Smooth muscle cell (in vitro differentiated cells): Measurements from ENCODE around the gene PPM1H. TPM values are rescaled to one million over a fixed set of nuclear protein-coding genes. Genes with fewer than 3 reads are reported as not detected.

ENCODE experiments used
- DNase-seq: peaks from one replicate; lab custom pipeline; 2025; ENCODE audit not compliant: unreplicated experiment; lab: John Stamatoyannopoulos, UW
- H2AFZ ChIP-seq: fragments of 200-600 bp; sonication (generic); 2 replicates; pipeline ENCODE4 v1.6.0; 2016; ENCODE audit warnings: antibody characterized with exemption, low read depth, mild to moderate bottlenecking
- H3F3A ChIP-seq: fragments of 200-600 bp; sonication (generic); 2 replicates; pipeline ENCODE4 v1.6.0; 2017; ENCODE audit warnings: antibody characterized with exemption, low read depth
- H3K27ac ChIP-seq: fragments of 200-600 bp; sonication (generic); 2 replicates; pipeline ENCODE4 v1.5.1; 2016; ENCODE audit warnings: low read depth, mild to moderate bottlenecking
- H3K27me3 ChIP-seq: fragments of 200-600 bp; sonication (generic); 2 replicates; pipeline ENCODE4 v1.6.1; 2016; ENCODE audit warnings: low read depth, mild to moderate bottlenecking
- H3K36me3 ChIP-seq: fragments of 200-600 bp; sonication (generic); 2 replicates; pipeline ENCODE4 v1.5.1; 2016; ENCODE audit warnings: low read depth
- H3K4me1 ChIP-seq: fragments of 200-600 bp; sonication (generic); 2 replicates; pipeline ENCODE4 v1.5.1; 2016; ENCODE audit warnings: low read depth
- H3K4me2 ChIP-seq: fragments of 200-600 bp; sonication (generic); 2 replicates; pipeline ENCODE4 v1.6.0; 2016; ENCODE audit warnings: mild to moderate bottlenecking
- H3K4me3 ChIP-seq: fragments of 200-600 bp; sonication (generic); 2 replicates; pipeline ENCODE4 v1.5.1; 2016; ENCODE audit warnings: mild to moderate bottlenecking
- H3K79me2 ChIP-seq: fragments of 200-600 bp; sonication (generic); 2 replicates; pipeline ENCODE4 v1.6.0; 2016; ENCODE audit warnings: low read depth, mild to moderate bottlenecking
- H3K9ac ChIP-seq: fragments of 200-600 bp; sonication (generic); 2 replicates; pipeline ENCODE4 v1.6.0; 2016; ENCODE audit warnings: low read depth
- H3K9me3 ChIP-seq: fragments of 200-600 bp; sonication (generic); replicated peaks from 2 replicates; pipeline ENCODE4 v1.5.1; 2016; ENCODE audit warnings: low read depth
- H4K20me1 ChIP-seq: fragments of 200-600 bp; sonication (generic); 2 replicates; pipeline ENCODE4 v1.6.0; 2016; ENCODE audit warnings: low read depth
- WGBS: methylation state at CpG from one replicate; pipeline ENCODE4 v1.1.7; 2016; ENCODE audit warnings: low lambda C conversion rate; 5-methylcytosine and 5-hydroxymethylcytosine counted together
- polyA plus RNA-seq: library from polyadenylated mRNA; unstranded; fragments of >200 nt; fragmentation: Nextera tagmentation; extraction: Ambion mirVana; gene quantifications from 2 replicates; pipeline ENCODE4 v1.2.1, GENCODE V29; 2016
- total RNA-seq: library from RNA; depleted of rRNA; stranded (reverse); fragments of >200 nt; gene quantifications from 2 replicates; pipeline ENCODE4 v1.2.3, GENCODE V29; 2014
- TF ChIP-seq, protein P1 (sequence below): fragments of 200-600 bp; sonication (generic); IDR thresholded peaks from 2 replicates; pipeline ENCODE4 v1.5.1; 2017; ENCODE audit warnings: borderline replicate concordance, mild to moderate bottlenecking, antibody characterized with exemption; ENCODE audit not compliant: insufficient read depth, poor library complexity, severe bottlenecking

Gene PPM1H
- total and polyA plus RNA-seq, 2 experiments from 2014 or later: 0.56 to 3.6 TPM

DNA sequence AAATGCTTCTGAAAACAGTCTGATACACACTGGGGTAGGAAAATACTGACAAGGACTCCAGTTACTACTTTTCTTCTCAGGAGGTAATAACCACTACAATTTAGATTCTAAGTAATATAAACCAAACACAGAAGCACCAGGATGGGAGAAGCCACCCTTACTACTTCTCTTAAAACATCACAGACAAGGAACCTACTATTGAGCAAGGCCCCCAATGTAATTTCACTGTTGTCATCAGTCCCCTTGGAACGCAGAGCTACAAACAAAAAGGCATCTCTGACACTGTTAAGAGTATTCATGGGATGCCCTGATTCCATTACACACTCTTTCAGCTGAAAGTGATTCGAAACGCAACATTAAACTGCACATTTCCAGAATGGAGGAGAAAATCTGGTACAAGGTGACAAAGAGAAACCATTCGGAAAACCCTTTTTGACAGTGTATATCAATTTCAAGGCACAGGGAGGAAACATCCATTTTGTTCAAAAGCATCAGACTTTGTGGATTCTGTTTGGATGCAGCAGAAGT is 185.9 kb downstream of the PPM1H start:
- Histone ChIP-seq H3K27me3 (no peaks in the 10 kb centered on the region), H3K9ac (no peak overlapping the region), H3K9me3 (no peaks in the 10 kb centered on the region), H4K20me1 (no peaks in the 10 kb centered on the region), H3F3A (no peaks in the 10 kb centered on the region), H2AFZ (no peak overlapping the region), H3K79me2 (no peaks in the 10 kb centered on the region), H3K4me2 (no peak overlapping the region), H3K4me3 (no peak overlapping the region), H3K4me1 (no peaks in the 10 kb centered on the region), H3K36me3 (no peaks in the 10 kb centered on the region), H3K27ac (no peak overlapping the region)
- TF ChIP-seq, protein P1, sequence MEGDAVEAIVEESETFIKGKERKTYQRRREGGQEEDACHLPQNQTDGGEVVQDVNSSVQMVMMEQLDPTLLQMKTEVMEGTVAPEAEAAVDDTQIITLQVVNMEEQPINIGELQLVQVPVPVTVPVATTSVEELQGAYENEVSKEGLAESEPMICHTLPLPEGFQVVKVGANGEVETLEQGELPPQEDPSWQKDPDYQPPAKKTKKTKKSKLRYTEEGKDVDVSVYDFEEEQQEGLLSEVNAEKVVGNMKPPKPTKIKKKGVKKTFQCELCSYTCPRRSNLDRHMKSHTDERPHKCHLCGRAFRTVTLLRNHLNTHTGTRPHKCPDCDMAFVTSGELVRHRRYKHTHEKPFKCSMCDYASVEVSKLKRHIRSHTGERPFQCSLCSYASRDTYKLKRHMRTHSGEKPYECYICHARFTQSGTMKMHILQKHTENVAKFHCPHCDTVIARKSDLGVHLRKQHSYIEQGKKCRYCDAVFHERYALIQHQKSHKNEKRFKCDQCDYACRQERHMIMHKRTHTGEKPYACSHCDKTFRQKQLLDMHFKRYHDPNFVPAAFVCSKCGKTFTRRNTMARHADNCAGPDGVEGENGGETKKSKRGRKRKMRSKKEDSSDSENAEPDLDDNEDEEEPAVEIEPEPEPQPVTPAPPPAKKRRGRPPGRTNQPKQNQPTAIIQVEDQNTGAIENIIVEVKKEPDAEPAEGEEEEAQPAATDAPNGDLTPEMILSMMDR: no peak
- WGBS: 96% methylated on average over 4 of the region's 4 CpGs
- no peak for DNase-seq

DNA sequence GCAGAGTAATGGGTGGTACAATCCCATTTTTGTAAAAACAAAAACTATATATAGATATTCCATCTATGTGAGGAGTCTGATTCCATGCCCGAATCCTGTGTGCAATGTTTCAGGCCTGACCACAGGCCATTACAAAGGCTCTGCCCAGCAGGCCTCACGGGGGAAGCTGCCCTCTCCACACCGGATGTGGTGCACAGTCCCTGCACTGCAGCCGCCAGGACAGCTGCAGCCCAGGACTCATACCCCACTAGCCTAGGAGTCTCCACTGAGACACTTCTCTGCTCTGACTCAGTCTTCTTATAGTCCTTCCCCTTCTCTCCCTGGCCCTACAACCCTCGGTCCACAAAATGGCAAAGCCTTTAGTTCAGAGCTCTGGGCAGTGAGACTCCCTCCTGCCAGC is 190.4 kb downstream of the PPM1H start:
- H3K9ac ChIP-seq: no peak overlapping the region
- DNase-seq: no peak
- H2AFZ ChIP-seq: no peak overlapping the region
- no peaks in the 10 kb centered on the region for H3K27me3 ChIP-seq
- H3K27ac ChIP-seq: no peak overlapping the region
- H3K9me3 ChIP-seq: no peaks in the 10 kb centered on the region
- TF ChIP-seq, protein P1: no peak
- no peak overlapping the region for H3K4me2 ChIP-seq
- WGBS: 92% methylated on average over 5 of the region's 5 CpGs
- no peak overlapping the region for H3K4me3 ChIP-seq
- no peaks in the 10 kb centered on the region for H3K36me3 ChIP-seq
- peaks cover 1% of the 10 kb centered on the region for H3K4me1 ChIP-seq
- H3F3A ChIP-seq: no peaks in the 10 kb centered on the region
- H3K79me2 ChIP-seq: no peaks in the 10 kb centered on the region
- no peaks in the 10 kb centered on the region for H4K20me1 ChIP-seq

DNA sequence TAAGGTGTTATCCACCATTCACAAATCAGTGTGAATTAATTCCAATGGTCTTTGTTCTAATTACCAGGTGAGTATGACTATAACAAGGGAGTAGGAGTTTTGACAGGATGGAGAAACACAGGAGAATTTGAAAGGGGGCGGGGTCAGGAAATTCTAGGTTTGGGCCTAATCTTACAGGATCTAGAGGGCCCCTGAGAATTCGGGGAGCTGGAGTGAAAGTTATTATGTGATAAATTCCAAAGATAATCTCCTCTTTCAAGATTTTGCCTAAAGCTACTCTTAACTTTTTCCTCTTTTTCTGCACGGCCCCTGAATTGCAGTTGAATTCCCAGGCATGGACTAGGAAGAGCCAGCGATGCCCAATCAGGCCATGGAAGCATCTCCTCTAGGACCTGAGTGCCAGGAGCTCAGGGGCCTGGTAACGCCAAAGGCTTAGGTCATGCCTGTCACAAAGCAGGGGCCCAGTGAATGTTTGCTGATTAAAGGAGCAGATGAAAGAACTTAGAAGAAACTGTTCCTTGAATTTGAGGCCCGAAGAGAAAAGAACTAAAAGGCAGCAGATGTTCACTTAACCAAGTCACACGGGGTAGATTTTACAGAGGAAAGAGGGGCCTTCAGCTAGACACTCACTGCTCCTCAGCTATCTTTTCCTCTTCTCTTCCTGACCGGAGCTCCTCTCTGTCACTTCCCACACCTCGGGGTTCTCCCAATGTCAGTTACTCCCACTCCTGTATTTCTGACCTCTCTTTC is 195.5 kb downstream of the PPM1H start:
- Histone ChIP-seq H3F3A (no peaks in the 10 kb centered on the region), H3K4me1 (peaks cover 12% of the 10 kb centered on the region), H3K4me2 (no peak overlapping the region), H3K27ac (no peak overlapping the region), H3K9me3 (no peaks in the 10 kb centered on the region), H3K27me3 (no peaks in the 10 kb centered on the region), H3K9ac (no peak overlapping the region), H3K4me3 (no peak overlapping the region), H3K36me3 (no peaks in the 10 kb centered on the region), H4K20me1 (no peaks in the 10 kb centered on the region), H3K79me2 (no peaks in the 10 kb centered on the region), H2AFZ (peak overlapping the region; percentile 45)
- DNase-seq: no peak
- TF ChIP-seq, protein P1: no peak
- 64% methylated on average over 9 of the region's 9 CpGs for WGBS

DNA sequence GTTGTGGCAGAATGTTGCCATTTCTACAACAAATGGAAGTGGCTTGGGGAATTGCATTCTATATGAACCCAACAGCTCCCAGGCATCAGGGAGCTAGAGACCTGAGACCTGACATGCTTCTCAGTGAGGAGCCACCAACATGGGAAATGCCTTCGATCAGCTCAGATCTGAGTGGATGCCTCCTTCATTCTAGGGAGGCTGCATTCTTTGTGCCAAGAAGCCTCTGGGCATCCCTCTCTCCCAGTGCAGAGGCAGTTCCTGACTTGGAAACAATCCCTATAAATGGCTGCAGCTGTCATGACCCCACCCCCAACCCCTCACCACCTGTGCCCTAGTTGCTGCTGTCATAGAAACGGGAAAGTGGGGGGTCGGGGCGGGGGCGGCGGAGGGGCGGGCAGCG is 196.3 kb downstream of the PPM1H start:
- no peak overlapping the region for H3K27ac ChIP-seq
- H3K4me2 ChIP-seq: no peak overlapping the region
- H3K9me3 ChIP-seq: no peaks in the 10 kb centered on the region
- no peaks in the 10 kb centered on the region for H3F3A ChIP-seq
- H3K36me3 ChIP-seq: no peaks in the 10 kb centered on the region
- no peaks in the 10 kb centered on the region for H3K79me2 ChIP-seq
- H4K20me1 ChIP-seq: no peaks in the 10 kb centered on the region
- peaks cover 12% of the 10 kb centered on the region for H3K4me1 ChIP-seq
- no peaks in the 10 kb centered on the region for H3K27me3 ChIP-seq
- H2AFZ ChIP-seq: no peak overlapping the region
- no peak overlapping the region for H3K9ac ChIP-seq
- WGBS: 92% methylated on average over 4 of the region's 8 CpGs
- DNase-seq: no peak
- H3K4me3 ChIP-seq: no peak overlapping the region
- TF ChIP-seq, protein P1: no peak
